ENCODE results near the gene DCAKD. TPM values are rescaled to one million over a fixed set of nuclear protein-coding genes. Genes with fewer than 3 reads are reported as not detected.

Gene DCAKD
- total RNA-seq, 1 donor from 2014 or later = 31.4 TPM

GRCh38 chr17:45001310-45001709 lies 50.1 kb downstream of the DCAKD start:
- no peak for DNase-seq (ENCODE audit: low spot score)
- Histone ChIP-seq H2AFZ (replicated peaks) (no peak overlapping the region), H3K9ac (no peak overlapping the region), H4K20me1 (ENCODE audit: low read depth) (no peaks in the 10 kb centered on the region), H3K27ac (no peak overlapping the region), H3K27me3 (peaks cover 17% of the 10 kb centered on the region), H3K36me3 (peaks cover 6% of the 10 kb centered on the region), H3K4me3 (no peak overlapping the region), H3K4me2 (no peak overlapping the region), H3K79me2 (ENCODE audit: low read depth) (no peaks in the 10 kb centered on the region), H3K4me1 (peaks cover 26% of the 10 kb centered on the region), H3F3A (ENCODE audit: low read depth) (peaks cover 5% of the 10 kb centered on the region), H3K9me3 (ENCODE audit: low read depth) (peaks cover 10% of the 10 kb centered on the region)
- Mint-ChIP-seq H3K36me3 (no peaks in the 10 kb centered on the region), H3K4me1 (peaks cover 13% of the 10 kb centered on the region), H3K27ac (no peak overlapping the region), H3K27me3 (ENCODE audit: insufficient read depth, low read depth) (peaks cover 13% of the 10 kb centered on the region), H3K9me3 (peaks cover 12% of the 10 kb centered on the region), H3K4me3 (no peak overlapping the region)
- TF ChIP-seq EZH2 (IDR thresholded peaks at IDR 0.05) (no peak), EZH2phosphoT487 (IDR thresholded peaks at IDR 0.05) (no peak)
- TF ChIP-seq, protein P1, sequence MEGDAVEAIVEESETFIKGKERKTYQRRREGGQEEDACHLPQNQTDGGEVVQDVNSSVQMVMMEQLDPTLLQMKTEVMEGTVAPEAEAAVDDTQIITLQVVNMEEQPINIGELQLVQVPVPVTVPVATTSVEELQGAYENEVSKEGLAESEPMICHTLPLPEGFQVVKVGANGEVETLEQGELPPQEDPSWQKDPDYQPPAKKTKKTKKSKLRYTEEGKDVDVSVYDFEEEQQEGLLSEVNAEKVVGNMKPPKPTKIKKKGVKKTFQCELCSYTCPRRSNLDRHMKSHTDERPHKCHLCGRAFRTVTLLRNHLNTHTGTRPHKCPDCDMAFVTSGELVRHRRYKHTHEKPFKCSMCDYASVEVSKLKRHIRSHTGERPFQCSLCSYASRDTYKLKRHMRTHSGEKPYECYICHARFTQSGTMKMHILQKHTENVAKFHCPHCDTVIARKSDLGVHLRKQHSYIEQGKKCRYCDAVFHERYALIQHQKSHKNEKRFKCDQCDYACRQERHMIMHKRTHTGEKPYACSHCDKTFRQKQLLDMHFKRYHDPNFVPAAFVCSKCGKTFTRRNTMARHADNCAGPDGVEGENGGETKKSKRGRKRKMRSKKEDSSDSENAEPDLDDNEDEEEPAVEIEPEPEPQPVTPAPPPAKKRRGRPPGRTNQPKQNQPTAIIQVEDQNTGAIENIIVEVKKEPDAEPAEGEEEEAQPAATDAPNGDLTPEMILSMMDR (IDR thresholded peaks at IDR 0.05) = no peak

- peaks cover 12% of the 10 kb centered on the region for H3K9me3 Mint-ChIP-seq
- H3K4me1 Mint-ChIP-seq = peaks cover 12% of the 10 kb centered on the region
- no peak overlapping the region for H3K27ac Mint-ChIP-seq
- no peak for DNase-seq (ENCODE audit: low spot score)
- no peak overlapping the region for H3K4me3 Mint-ChIP-seq
- H4K20me1 ChIP-seq (ENCODE audit: low read depth) = no peaks in the 10 kb centered on the region
- no peak overlapping the region for H3K9ac ChIP-seq
- H3K4me2 ChIP-seq = no peak overlapping the region
- peaks cover 23% of the 10 kb centered on the region for H3K4me1 ChIP-seq
- peak overlapping the region; percentile 5 for H3K4me3 ChIP-seq
- H3K36me3 ChIP-seq = peaks cover 6% of the 10 kb centered on the region
- no peaks in the 10 kb centered on the region for H3K79me2 ChIP-seq (ENCODE audit: low read depth)
- H3F3A ChIP-seq (ENCODE audit: low read depth) = peaks cover 5% of the 10 kb centered on the region
- peaks cover 15% of the 10 kb centered on the region for H3K27me3 ChIP-seq
- no peaks in the 10 kb centered on the region for H3K36me3 Mint-ChIP-seq
- peaks cover 13% of the 10 kb centered on the region for H3K27me3 Mint-ChIP-seq (ENCODE audit: insufficient read depth, low read depth)
- TF ChIP-seq EZH2phosphoT487 (IDR thresholded peaks at IDR 0.05) (no peak), EZH2 (IDR thresholded peaks at IDR 0.05) (no peak)
- TF ChIP-seq, protein P1 (IDR thresholded peaks at IDR 0.05) = no peak
- H3K9me3 ChIP-seq (ENCODE audit: low read depth) = peaks cover 10% of the 10 kb centered on the region
- no peak overlapping the region for H3K27ac ChIP-seq
- H2AFZ ChIP-seq (replicated peaks) = no peak overlapping the region
Observed at GRCh38 chr17:44999433-44999832, 52.0 kb downstream of the DCAKD start.

DNA sequence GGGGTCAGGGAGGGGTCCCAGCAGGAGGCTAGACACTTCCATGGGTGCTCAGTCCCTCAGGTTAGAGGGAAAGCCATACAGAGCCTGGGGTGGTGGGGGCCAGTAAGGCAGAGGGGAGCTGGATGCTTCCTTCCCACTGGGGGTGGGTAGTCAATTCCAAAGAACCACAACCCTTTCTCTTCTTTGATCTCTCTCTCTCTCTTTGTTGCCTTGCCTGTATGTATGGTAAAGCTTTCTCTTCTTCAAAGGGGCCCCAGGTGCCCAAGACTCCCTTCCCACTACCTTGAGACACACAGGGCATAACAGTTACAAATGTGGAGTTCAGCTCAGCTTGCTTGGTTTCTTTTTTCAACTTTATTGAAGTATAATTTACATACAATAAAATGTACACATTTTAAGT lies 52.8 kb downstream of the DCAKD start:
- H3K4me3 ChIP-seq = no peak overlapping the region
- H2AFZ ChIP-seq (replicated peaks) = no peak overlapping the region
- TF ChIP-seq EZH2phosphoT487 (IDR thresholded peaks at IDR 0.05) (no peak), EZH2 (IDR thresholded peaks at IDR 0.05) (no peak)
- TF ChIP-seq, protein P1 (IDR thresholded peaks at IDR 0.05) = no peak
- Mint-ChIP-seq H3K4me1 (peaks cover 4% of the 10 kb centered on the region), H3K27ac (no peak overlapping the region), H3K27me3 (ENCODE audit: insufficient read depth, low read depth) (peaks cover 13% of the 10 kb centered on the region), H3K36me3 (no peaks in the 10 kb centered on the region), H3K4me3 (no peak overlapping the region), H3K9me3 (peaks cover 12% of the 10 kb centered on the region)
- H3K36me3 ChIP-seq = peaks cover 6% of the 10 kb centered on the region
- peaks cover 15% of the 10 kb centered on the region for H3K4me1 ChIP-seq
- no peak overlapping the region for H3K4me2 ChIP-seq
- H3K9ac ChIP-seq = no peak overlapping the region
- peaks cover 10% of the 10 kb centered on the region for H3K9me3 ChIP-seq (ENCODE audit: low read depth)
- H3K79me2 ChIP-seq (ENCODE audit: low read depth) = no peaks in the 10 kb centered on the region
- DNase-seq (ENCODE audit: low spot score) = no peak
- peaks cover 5% of the 10 kb centered on the region for H3F3A ChIP-seq (ENCODE audit: low read depth)
- H3K27me3 ChIP-seq = peaks cover 7% of the 10 kb centered on the region
- H3K27ac ChIP-seq = no peak overlapping the region
- H4K20me1 ChIP-seq (ENCODE audit: low read depth) = no peaks in the 10 kb centered on the region
